IMR-90 (cell line): ENCODE measurements around the gene GUCD1. TPM values are rescaled to one million over a fixed set of nuclear protein-coding genes. Genes with fewer than 3 reads are reported as not detected.
A peak's percentile ranks its signal among the peaks of the same experiment; 100 is the strongest.

Experiments
- ATAC-seq: fragments of 200-7000 bp; cut with Tn5 transposase; 2 replicates; pipeline ENCODE4 v1.9.1; 2020; ENCODE audit warnings: low read depth, mild to moderate bottlenecking, moderate library complexity
- BruUV-seq: library from RNA; stranded (reverse); fragments of 400-500 nt; replicated peaks from 2 replicates; lab custom pipeline; 2021; lab: Mats Ljungman, UMichigan
- CTCF ChIA-PET: fragments of 300-600 bp; formaldehyde crosslinking; extraction: SDS; loops from one replicate; lab custom pipeline; 2021; ENCODE audit warnings: antibody characterized with exemption; lab: Yijun Ruan, JAX
- POLR2A ChIA-PET: fragments of 300-600 bp; sonication (Branson Sonifier 250); formaldehyde crosslinking; loops from one replicate; lab custom pipeline; 2022; ENCODE audit warnings: antibody characterized with exemption; ENCODE audit not compliant: unreplicated experiment; lab: Charles Lee
- DNase-seq: peaks from one replicate; pipeline ENCODE4 v3.0.0; 2013
- H2AFZ ChIP-seq: replicated peaks from 2 replicates; pipeline ENCODE3; 2013; ENCODE audit warnings: low read length, mild to moderate bottlenecking; ENCODE audit not compliant: poor library complexity
- H2AK5ac ChIP-seq: 2 replicates; pipeline ENCODE4 v1.6.1; 2013; ENCODE audit warnings: low read depth, low read length, inconsistent platforms
- H2AK9ac ChIP-seq: replicated peaks from 2 replicates; pipeline ENCODE3; 2013; ENCODE audit warnings: mild to moderate bottlenecking, low read depth, low read length, moderate library complexity; ENCODE audit not compliant: poor library complexity
- H2BK120ac ChIP-seq: 2 replicates; pipeline ENCODE4 v1.6.1; 2013; ENCODE audit warnings: low read depth, low read length, inconsistent platforms
- H2BK15ac ChIP-seq: 3 replicates; pipeline ENCODE4 v1.6.1; 2013; ENCODE audit warnings: low read depth, low read length, inconsistent platforms
- H2BK20ac ChIP-seq: 2 replicates; pipeline ENCODE4 v1.6.1; 2013; ENCODE audit warnings: low read depth, mild to moderate bottlenecking, inconsistent platforms, low read length, moderate library complexity
- H2BK5ac ChIP-seq: 2 replicates; pipeline ENCODE4 v1.6.1; 2013; ENCODE audit warnings: mild to moderate bottlenecking, low read depth, low read length, inconsistent platforms; ENCODE audit not compliant: poor library complexity, severe bottlenecking
- H3K14ac ChIP-seq: replicated peaks from 2 replicates; pipeline ENCODE4 v1.6.1; 2013; ENCODE audit warnings: low read depth, low read length, inconsistent platforms
- H3K18ac ChIP-seq: 2 replicates; pipeline ENCODE4 v1.6.1; 2013; ENCODE audit warnings: low read depth, low read length, control low read depth
- H3K23ac ChIP-seq: 2 replicates; pipeline ENCODE4 v1.6.1; 2013; ENCODE audit warnings: low read depth, low read length, inconsistent platforms
- H3K27ac ChIP-seq: 2 replicates; pipeline ENCODE4 v1.5.1; 2013; ENCODE audit warnings: mild to moderate bottlenecking, control low read depth, low read length; ENCODE audit not compliant: insufficient read depth
- H3K27me3 ChIP-seq: 2 replicates; pipeline ENCODE4 v1.6.1; 2013; ENCODE audit warnings: low read length; ENCODE audit not compliant: control insufficient read depth, insufficient read depth
- H3K36me3 ChIP-seq: 2 replicates; pipeline ENCODE4 v1.6.1; 2013; ENCODE audit warnings: low read length, mixed read lengths; ENCODE audit not compliant: control insufficient read depth, insufficient read depth
- H3K4ac ChIP-seq: 2 replicates; pipeline ENCODE4 v1.6.1; 2013; ENCODE audit warnings: low read depth, low read length, inconsistent platforms
- H3K4me1 ChIP-seq: 2 replicates; pipeline ENCODE4 v1.6.1; 2013; ENCODE audit warnings: low read length, mixed read lengths; ENCODE audit not compliant: control insufficient read depth, insufficient read depth
- H3K4me2 ChIP-seq: 2 replicates; pipeline ENCODE4 v1.6.1; 2013; ENCODE audit warnings: low read depth, mild to moderate bottlenecking, control low read depth, low read length, moderate library complexity
- H3K4me3 ChIP-seq: 2 replicates; pipeline ENCODE4 v1.5.1; 2013; ENCODE audit warnings: low read depth, mild to moderate bottlenecking, control low read depth, low read length, moderate library complexity; ENCODE audit not compliant: insufficient read depth
- H3K56ac ChIP-seq: 2 replicates; pipeline ENCODE4 v1.6.1; 2013; ENCODE audit warnings: low read length, inconsistent platforms; ENCODE audit not compliant: insufficient read depth; ENCODE audit errors: extremely low read depth
- H3K79me1 ChIP-seq, 2 experiments: 2 replicates each; pipeline ENCODE4 v1.6.1; 2013; ENCODE audit warnings: low read length in 2 of 2, inconsistent platforms in 1 of 2, low read depth in 1 of 2
- H3K9ac ChIP-seq: 2 replicates; pipeline ENCODE4 v1.6.1; 2013; ENCODE audit warnings: low read depth, low read length, control low read depth
- H3K9me1 ChIP-seq: 2 replicates; pipeline ENCODE4 v1.6.1; 2013; ENCODE audit warnings: low read length, inconsistent platforms; ENCODE audit not compliant: insufficient read depth
- H3K9me3 ChIP-seq: 2 replicates; pipeline ENCODE4 v1.6.1; 2013; ENCODE audit warnings: low read length; ENCODE audit not compliant: control insufficient read depth, insufficient read depth
- H4K20me1 ChIP-seq: 2 replicates; pipeline ENCODE4 v1.6.1; 2013; ENCODE audit warnings: low read length, inconsistent platforms; ENCODE audit not compliant: insufficient read depth
- H4K5ac ChIP-seq: 2 replicates; pipeline ENCODE4 v1.6.1; 2013; ENCODE audit warnings: mild to moderate bottlenecking, low read depth, low read length, control low read depth
- H4K8ac ChIP-seq, 2 experiments: 2 replicates each; pipeline ENCODE4 v1.6.1; 2013; ENCODE audit warnings: low read depth in 2 of 2, low read length in 2 of 2, control low read depth in 1 of 2, inconsistent platforms in 1 of 2
- H4K91ac ChIP-seq: 2 replicates; pipeline ENCODE4 v1.6.1; 2013; ENCODE audit warnings: low read depth, low read length, inconsistent platforms; ENCODE audit not compliant: insufficient read depth
- MAFK ChIP-seq: IDR thresholded peaks from 2 replicates; pipeline ENCODE4 v1.6.1; 2012; ENCODE audit warnings: low read depth, low read length, improper control_type of control experiment
- WGBS, 2 experiments: methylation state at CpG; one replicate each; pipeline versions ENCODE4 v1.1.5 to v1.1.7; 2013; ENCODE audit warnings: missing lambda C conversion rate in 2 of 2; ENCODE audit not compliant: insufficient read length in 1 of 2; ENCODE audit errors: extremely low coverage in 2 of 2; 5-methylcytosine and 5-hydroxymethylcytosine counted together
- dilution Hi-C: fragments of 300-500 bp; cut with HindIII; formaldehyde crosslinking; loops from one replicate; pipeline ENCODE4 v1.14.3; 2018; ENCODE audit warnings: low sequenced_read_pairs; ENCODE audit not compliant: unreplicated experiment
- in situ Hi-C: fragments of 300-500 bp; cut with MboI; formaldehyde crosslinking; loops from 3 replicates; pipeline ENCODE4 v1.14.3; 2019; ENCODE audit warnings: low sequenced_read_pairs, inconsistent platforms, mixed read lengths
- intact Hi-C: fragments of 100-400 bp; cut with micrococcal nuclease; formaldehyde crosslinking; loops from 2 replicates; pipeline ENCODE4 v1.10.0; 2022
- polyA plus RNA-seq, 3 experiments: library from polyadenylated mRNA; depleted of rRNA; stranded (reverse); fragments of >200 nt; gene quantifications; 2 replicates each; pipeline ENCODE4 v1.2.3, GENCODE V29; 2012; ENCODE audit warnings: low replicate concordance in 1 of 3
- total RNA-seq: library from RNA; depleted of rRNA; stranded (reverse); fragments of >200 nt; gene quantifications from 2 replicates; pipeline ENCODE4 v1.2.3, GENCODE V29; 2012
- TF ChIP-seq, protein P1 (sequence below): conservative IDR thresholded peaks from 2 replicates; pipeline ENCODE4 v1.5.1; 2012; ENCODE audit warnings: mild to moderate bottlenecking, low read depth, low read length, improper control_type of control experiment

GUCD1 gene
- total and polyA plus RNA-seq, 2 of the 4 experiments (the other 2 are of a cell fraction) = 97.6 to 143 TPM

DNA sequence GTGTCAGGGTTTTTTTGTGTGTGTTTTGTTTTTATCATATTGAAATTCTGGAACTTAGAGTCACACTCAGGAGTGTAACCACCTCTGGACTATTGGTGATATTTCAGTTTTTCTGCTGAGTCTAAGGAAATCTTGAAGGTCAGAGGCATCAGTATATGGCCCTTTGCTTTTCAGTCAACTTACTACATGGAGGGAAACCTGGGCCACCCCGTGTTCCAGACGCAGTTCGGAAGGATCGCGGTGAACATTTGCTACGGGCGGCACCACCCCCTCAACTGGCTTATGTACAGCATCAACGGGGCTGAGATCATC, 40.0 kb downstream of the GUCD1 start:
- no peaks in the 10 kb centered on the region for H3K79me1 ChIP-seq
- WGBS, 2 experiments = no CpG with 5 or more reads among the region's 8 CpGs
- H2BK20ac ChIP-seq = no peak overlapping the region
- dilution Hi-C loops (no loop called here), intact Hi-C loops (no loop called here), in situ Hi-C loops (no loop called here)
- no peaks in the 10 kb centered on the region for H3K9me3 ChIP-seq
- H3K4me1 ChIP-seq = peaks cover 13% of the 10 kb centered on the region
- H3K27ac ChIP-seq = no peak overlapping the region
- H2BK15ac ChIP-seq = no peak overlapping the region
- H3K4me3 ChIP-seq = no peak overlapping the region
- H3K23ac ChIP-seq = no peak overlapping the region
- no peaks in the 10 kb centered on the region for H3K36me3 ChIP-seq
- no TSS peak for BruUV-seq
- ChIA-PET POLR2A (no interaction called here), CTCF (no interaction called here)
- no peak for ATAC-seq
- no peak overlapping the region for H3K9ac ChIP-seq
- no peak overlapping the region for H2AK9ac ChIP-seq
- H3K4me2 ChIP-seq = no peak overlapping the region
- H4K5ac ChIP-seq = no peak overlapping the region
- H3K27me3 ChIP-seq = peaks cover 9% of the 10 kb centered on the region
- H3K9me1 ChIP-seq = 0 out of 2 replicates have a peak, but pooled peaks cover 4% of the 10 kb centered on the region
- no peak overlapping the region for H2BK5ac ChIP-seq
- H4K20me1 ChIP-seq = no peaks in the 10 kb centered on the region
- no peak for DNase-seq
- no peak overlapping the region for H3K4ac ChIP-seq
- no peak overlapping the region for H2BK120ac ChIP-seq
- H3K56ac ChIP-seq = no peak overlapping the region
- no peak overlapping the region for H4K91ac ChIP-seq
- H2AK5ac ChIP-seq = no peak overlapping the region
- H2AFZ ChIP-seq = peak overlapping the region; percentile 33
- no peak overlapping the region for H3K14ac ChIP-seq
- H3K18ac ChIP-seq = no peak overlapping the region
- no peak overlapping the region for H4K8ac ChIP-seq
- TF ChIP-seq, protein P1, sequence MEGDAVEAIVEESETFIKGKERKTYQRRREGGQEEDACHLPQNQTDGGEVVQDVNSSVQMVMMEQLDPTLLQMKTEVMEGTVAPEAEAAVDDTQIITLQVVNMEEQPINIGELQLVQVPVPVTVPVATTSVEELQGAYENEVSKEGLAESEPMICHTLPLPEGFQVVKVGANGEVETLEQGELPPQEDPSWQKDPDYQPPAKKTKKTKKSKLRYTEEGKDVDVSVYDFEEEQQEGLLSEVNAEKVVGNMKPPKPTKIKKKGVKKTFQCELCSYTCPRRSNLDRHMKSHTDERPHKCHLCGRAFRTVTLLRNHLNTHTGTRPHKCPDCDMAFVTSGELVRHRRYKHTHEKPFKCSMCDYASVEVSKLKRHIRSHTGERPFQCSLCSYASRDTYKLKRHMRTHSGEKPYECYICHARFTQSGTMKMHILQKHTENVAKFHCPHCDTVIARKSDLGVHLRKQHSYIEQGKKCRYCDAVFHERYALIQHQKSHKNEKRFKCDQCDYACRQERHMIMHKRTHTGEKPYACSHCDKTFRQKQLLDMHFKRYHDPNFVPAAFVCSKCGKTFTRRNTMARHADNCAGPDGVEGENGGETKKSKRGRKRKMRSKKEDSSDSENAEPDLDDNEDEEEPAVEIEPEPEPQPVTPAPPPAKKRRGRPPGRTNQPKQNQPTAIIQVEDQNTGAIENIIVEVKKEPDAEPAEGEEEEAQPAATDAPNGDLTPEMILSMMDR = no peak
- 0 out of 2 replicates have a peak, but pooled peaks have one; percentile 33 for TF ChIP-seq MAFK
